ENCODE data around the gene ADCY4.

Gene ADCY4

DNA sequence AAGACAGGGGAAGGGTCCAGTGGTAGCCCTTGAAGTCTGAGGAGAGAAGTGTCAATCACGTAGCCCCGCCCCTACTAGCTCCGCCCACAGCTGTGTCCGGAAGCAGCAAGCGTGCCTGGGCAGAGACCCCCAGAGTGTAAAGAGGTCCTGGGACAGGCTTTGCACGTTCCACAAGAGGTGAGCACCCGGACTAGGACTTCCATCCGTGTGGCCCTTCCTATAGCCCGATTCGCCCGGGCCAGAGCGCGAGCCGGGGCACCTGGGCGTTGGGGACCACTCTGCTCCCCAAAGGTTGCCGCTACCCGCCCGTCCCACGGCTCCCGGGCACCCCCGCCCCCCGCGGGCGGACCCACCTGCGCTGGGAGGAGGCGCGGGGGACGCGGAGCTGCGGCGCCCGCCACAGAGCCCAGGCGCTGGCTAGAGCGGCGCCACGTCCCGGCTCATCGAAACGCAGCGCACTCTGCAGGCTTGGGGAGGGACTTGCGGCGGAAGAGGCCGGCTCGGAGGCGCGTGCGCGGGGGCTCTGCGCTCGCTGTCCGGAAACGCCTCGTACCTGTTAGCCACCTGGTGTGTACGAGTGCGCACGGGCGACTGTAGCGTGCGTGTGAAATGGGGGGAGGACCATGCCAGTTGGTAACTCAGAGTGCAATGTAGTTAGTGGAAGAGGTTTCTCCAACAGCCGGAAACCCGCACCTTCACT, 63.6 kb downstream of the ADCY4 start, which contains the start of gene RABGGTA:
Gene RABGGTA, minus strand, starts transcription at position 464 of the 700 bp plus-strand sequence. CDS start 482 bp downstream, outside the sequence.
- DNase-seq: peak; percentile 95

DNA sequence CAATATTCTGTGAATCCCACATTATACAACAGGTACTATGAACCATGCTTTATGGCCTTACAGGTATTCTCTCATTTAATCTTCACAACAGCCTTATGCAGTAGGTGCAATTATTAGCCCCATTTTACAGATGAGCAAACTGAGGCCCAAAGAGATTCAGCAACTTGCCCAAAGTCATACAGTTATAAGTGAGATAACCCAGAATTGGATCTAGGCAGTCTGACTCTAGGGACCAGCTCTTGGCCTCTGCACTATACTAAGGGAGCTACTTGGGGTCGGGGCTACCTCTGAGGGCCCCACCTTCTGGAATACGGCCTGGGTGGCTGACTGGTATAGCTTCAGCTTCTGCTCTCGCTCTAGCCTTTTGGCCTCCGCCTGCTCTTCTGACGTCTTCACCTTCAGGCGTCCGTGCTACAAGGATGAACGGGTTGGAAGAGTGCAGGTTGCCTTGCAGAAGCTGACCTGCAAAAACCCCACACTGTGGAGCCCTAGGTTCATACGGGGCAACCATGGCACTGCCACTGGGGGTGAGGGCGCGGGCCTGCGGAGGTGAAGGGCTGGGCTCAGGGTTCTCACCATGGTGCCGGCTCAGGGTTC, 64.2 kb downstream of the ADCY4 start:
- DNase-seq: no peak

DNA sequence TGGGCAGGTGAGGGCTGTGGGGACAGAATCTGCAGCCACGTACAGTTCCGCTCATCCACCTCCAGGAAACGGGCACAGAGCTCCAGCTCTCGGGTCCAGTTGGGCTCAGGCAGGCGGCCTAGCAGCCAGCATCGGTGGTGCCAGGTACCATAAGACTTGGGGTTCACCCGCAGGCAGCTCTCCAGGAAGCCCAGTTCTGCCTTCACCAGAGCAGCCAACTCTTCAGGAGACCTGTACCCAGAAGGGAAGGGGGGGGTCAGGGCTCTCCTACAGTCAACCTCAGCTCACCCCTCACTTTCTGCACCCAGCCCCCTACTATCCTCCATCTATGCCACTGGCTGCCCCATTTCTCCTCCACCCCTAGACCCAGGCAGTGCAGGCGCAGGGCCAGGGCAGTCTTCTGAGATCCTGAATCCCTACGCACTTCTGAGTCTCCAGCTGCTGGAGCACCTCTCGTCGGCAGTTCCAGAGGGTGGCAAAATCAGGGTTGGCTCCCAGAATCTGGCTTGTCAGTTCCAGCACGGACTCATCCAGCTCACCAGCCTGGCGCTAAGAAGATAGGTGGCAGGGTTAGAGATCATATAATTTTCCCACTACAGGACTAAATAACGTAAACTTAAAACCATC, 64.8 kb downstream of the ADCY4 start:
- DNase-seq: no peak

DNA sequence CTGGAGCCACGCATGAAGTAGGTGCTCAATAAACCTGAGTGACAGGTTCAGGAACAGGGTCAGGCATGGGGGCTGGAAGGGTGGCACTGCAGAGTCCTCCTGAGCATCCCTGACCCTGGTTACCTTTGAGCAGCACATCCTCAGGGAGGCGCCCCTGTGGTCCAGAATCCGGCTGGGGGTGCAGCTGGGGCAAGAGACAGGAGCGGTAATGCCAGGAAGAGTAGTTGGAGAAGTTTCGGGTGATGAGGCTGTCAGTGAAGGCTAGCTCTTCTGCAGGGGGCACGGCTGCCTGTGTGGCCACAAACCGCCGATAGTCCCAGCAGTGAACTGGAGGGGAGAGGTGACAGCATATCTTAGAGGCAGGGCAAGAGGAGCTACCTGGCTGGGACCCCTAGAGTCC, 65.5 kb downstream of the ADCY4 start:
- DNase-seq: no peak
